NCI-H1930 (cell line): ENCODE data around the gene ITGAE.
"Not testable (repeated sequence)": the region's sequence is repeated elsewhere in the genome, so short reads cannot be mapped to it uniquely, and the experiment has no call there.

Experiments used
- DNase-seq, 2 experiments: peaks; one replicate each; lab custom pipeline; 2025; lab: John Stamatoyannopoulos, UW

ITGAE gene, protein sequence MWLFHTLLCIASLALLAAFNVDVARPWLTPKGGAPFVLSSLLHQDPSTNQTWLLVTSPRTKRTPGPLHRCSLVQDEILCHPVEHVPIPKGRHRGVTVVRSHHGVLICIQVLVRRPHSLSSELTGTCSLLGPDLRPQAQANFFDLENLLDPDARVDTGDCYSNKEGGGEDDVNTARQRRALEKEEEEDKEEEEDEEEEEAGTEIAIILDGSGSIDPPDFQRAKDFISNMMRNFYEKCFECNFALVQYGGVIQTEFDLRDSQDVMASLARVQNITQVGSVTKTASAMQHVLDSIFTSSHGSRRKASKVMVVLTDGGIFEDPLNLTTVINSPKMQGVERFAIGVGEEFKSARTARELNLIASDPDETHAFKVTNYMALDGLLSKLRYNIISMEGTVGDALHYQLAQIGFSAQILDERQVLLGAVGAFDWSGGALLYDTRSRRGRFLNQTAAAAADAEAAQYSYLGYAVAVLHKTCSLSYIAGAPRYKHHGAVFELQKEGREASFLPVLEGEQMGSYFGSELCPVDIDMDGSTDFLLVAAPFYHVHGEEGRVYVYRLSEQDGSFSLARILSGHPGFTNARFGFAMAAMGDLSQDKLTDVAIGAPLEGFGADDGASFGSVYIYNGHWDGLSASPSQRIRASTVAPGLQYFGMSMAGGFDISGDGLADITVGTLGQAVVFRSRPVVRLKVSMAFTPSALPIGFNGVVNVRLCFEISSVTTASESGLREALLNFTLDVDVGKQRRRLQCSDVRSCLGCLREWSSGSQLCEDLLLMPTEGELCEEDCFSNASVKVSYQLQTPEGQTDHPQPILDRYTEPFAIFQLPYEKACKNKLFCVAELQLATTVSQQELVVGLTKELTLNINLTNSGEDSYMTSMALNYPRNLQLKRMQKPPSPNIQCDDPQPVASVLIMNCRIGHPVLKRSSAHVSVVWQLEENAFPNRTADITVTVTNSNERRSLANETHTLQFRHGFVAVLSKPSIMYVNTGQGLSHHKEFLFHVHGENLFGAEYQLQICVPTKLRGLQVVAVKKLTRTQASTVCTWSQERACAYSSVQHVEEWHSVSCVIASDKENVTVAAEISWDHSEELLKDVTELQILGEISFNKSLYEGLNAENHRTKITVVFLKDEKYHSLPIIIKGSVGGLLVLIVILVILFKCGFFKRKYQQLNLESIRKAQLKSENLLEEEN

DNA sequence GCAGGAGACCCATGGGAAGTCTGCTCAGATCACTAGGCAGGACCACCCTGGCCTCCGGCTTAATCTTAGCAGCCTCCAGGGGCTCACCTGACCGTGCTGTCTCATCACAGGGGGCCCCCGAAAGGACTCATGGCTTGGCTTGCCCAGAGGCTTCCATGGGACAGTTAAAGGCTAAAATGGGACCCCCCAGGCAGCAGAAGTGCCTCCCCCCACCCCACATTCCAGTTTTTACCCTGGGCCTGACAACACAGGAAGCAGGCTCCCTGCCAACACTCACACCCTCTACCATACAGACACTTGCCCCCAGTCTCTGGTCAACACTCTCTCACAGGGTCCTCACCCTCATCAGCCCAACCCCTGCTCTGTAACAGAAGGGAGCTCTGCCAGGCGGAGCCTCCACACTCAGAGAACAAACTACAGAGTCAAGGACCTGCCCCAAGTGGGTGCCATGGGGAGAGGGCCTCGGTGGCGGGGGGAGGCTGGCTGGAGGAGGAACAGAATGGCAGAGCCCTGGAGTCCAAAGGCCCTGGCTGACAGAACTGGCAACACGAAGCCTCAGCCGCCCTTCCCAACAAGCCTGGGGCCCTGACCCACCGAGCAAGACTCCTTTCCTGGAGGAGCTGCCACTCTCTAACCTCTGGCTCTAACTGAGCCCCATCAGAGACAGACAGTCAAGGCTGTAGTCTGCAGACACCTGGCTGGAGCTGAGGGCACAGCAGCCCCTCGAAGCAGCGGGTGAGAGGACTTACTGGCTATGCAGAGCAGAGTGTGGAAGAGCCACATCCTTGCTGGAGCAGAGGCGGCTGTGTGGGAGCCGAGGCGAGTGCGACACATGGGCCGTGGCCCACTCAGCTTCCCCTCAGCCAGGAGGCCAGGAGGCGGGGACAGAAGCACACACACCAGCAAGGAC, at the start of gene ITGAE:
Gene ITGAE (minus strand): TSS at position 827 of the 910 bp plus-strand sequence. CDS start 44 bp downstream, at position 783.
- no peak for DNase-seq

DNA sequence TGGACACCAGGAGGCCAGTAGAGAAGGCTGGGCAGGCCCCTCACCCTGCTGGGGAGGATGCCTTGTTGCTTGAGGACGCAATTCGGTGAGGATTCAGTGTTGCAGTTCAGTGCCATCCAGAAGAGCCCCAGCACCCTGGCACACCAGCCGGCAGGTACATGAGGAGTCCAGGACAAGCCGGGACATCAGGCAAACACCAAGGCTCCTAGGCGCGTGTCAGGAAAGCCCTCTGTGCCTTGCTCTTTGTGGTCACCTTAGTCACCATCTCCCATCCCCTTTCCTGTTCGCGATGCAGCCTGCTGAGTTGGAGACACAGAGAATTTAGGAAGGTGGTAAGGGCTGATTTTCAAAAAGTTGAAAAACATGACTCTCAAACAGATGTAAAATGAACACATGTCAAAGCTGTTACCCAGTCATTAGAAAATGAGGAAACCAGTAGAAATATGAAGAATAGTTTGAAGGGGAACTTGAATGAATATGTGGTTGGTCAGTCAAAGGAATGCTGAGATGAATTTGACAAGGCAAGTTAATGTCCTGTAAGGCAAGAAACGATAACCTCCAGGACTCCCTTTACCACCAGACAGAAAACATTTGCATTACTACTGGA, 47.3 kb upstream of the ITGAE start:
- DNase-seq = no peak

DNA sequence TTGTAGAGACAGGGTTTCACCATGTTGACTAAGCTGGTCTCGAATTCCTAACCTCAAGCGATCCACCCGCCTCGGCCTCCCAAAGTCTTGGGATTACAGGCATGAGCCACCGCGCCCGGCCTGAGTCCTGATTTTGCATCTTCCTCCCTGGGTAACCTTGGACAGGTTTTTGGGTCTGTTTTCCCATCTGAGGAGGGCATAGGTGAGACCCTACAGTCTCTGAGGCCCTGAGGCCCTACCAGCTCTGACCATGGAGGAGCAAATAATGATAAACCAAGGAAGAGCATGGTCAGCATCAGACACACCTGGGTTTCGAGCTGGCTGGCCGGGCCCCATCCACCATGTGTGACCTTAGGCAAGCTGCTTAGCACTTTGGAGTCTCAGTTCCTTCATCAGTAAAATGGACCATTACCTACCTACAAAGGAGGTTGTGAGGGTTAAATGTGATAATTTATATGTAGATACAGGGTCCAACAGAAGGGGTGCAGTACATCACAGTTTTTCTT, 46.2 kb upstream of the ITGAE start:
- no peak for DNase-seq

DNA sequence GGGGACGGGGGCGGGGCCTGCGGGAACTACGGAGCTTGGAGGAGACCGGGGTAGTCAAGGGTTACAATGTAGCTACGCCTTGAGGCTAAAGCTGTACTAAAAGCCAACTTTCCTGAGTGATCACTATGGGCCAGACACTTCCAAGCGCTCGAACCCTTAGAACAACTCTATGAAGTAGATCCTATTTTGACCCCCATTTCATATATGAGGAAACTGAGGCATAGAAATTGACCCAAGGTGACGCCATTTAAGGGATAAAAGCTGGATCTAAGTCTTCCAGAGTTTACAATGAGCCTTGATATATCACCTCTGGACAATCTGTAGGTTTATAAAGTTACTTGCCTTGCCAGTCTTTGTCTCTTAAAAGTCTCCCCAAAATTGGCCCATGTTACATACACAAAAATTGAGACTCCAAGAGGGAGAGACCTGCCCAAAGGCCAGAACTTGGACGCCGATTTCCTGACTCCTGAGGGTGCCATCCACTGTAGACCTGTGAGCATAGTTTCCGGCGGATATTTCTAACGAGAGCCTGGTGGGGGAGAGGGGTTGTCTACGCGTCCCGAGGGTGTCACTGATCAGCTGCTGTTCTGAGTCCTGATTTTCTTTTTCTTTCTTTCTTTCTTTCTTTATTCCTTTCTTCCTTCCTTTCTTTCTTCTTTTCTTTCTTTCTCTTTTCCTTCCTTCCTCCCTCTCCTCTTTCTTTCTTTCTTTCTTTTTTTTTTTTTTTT, 45.6 kb upstream of the ITGAE start:
- DNase-seq = no peak

DNA sequence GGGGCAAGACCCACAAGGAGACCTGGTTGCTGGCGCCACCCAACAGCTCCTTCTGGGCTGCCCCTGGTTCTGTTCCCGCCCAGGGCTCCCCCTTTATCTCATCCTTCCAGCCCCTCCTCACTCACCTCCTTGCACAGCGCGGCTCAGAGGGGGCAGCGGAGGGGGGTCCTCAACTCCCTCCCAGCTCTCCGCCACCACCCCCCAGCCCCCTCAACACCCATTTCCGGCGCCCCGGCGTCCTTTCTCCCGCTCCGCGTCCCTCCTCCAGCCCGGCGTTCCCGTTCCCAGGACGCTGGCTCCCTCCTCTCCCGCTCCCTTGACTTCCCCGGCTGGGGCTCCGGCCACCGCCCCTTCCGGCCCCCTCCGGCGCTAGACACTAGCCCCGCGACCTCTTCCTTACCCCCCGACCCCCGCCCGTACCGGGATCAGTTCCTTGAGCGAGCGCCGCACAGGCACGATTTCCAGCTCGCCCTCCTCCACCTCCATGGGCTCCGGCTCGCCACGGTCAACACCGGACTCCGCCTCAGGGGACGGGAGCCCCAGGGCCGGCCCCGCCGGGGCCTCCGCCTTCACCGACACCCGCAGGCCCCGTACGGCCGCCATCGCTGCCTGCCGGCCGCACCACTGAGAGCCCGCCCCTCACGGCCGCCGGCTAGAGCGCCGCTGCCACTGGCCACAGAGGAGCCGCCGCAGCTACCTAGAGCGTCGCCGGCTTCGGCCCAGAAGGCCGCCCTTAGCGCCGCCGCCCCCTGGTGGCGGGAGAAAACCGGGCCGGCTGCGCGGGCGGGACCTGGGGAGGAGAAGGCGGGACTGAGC, 44.8 kb upstream of the ITGAE start, which contains the start of gene NCBP3:
Gene NCBP3 (minus strand): TSS at position 626 of the 816 bp plus-strand sequence. CDS start 23 bp downstream, at position 603.
- DNase-seq = peak; percentile 85 to 95

DNA sequence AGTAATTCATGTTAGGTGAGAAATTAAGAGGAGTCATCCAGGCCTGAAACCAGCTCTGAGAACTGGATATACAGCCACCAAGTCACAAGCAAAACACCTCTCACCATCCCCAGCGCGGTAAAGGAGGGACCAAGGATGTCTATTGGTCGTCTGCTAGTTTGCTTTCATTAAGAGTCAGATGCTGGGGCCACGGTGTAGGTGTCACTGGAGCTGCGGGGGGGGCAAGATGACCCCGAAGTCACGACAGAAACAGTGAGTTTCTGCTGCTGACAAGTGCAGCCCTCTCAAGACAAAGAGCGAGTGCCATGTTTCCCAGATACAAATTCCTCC, 44.3 kb upstream of the ITGAE start:
- no peak for DNase-seq

DNA sequence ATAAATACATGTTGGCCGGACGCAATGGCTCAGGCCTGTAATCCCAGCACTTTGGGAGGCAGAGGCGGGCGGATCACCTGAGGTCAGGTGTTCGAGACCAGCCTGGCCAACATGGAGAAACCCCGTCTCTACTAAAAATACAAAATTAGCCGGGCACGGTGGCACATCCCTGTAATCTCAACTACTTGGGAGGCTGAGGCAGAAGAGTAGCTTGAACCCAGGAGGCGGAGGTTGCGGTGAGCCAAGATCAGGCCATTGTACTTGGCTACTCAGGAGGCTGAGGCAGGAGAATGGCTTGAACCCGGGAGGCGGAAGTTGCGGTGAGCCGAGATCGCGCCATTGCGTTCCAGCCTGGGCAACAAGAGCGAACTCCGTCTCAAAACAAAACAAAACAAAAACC, 43.6 kb upstream of the ITGAE start:
- not testable (repeated sequence) for DNase-seq

DNA sequence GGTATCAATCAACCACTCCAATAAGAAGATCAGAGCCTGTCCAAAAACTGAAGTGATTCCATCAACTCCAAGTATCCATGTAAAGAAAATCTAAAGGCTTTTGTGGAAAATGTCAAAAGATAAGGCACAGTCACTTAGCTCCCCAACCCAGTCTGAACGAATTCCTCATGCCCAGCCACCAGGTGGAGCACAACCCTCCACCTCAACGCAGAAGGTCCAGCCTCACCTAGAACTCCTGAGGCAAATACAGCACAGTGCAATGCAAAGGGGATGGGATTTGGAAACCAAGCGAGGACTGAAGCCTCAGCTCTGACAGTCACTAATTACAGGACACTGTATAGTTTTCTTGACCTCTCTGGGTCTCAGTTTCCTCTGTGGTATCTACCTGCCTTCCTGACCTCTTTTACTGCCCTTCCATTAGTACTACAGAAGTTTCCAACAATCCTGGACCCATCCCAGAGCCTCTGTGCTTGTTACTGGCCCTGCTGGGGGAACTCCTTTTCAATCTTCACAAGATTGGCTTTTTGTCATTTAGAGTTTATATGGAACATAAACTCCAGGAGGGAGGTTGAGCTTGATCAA, 43.0 kb upstream of the ITGAE start:
- no peak for DNase-seq

DNA sequence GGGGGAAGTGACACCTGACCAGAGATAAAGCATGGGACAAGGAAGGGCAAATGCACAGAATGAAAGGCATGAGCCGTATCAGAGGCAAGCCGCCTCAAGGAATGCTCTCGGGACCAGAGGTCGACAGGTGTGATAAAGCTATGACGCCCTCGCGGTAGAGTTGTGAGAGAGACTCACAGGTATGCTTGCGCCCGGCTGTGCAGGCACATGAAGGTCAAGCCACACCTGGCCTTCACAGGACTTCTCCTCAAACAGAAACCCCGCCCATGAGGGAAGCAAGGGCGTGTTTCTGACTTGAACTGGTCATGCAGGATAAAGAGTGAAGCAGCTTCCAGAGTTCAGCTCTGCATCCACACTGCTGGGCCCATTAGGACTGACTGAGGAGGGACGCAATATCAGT, 37.2 kb upstream of the ITGAE start:
- DNase-seq = no peak

DNA sequence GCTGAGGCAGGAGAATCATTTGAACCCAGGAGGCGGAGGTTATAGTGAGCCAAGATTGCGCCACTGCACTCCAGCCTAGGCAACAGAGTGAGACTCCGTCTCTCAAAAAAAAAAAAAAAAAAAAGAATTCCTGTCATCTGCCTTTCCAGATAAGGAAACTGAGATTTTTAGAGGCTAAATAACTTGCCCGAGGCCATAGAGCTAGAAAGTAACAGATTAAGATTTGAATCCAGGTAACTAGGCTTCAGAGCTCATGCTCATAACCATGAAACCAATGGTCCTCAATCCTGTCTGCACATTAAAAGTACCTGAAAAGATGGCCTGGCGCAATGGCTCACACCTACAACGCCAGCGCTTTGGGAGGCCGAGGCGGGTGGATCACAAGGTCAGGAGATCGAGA, 35.6 kb upstream of the ITGAE start:
- DNase-seq = no peak

DNA sequence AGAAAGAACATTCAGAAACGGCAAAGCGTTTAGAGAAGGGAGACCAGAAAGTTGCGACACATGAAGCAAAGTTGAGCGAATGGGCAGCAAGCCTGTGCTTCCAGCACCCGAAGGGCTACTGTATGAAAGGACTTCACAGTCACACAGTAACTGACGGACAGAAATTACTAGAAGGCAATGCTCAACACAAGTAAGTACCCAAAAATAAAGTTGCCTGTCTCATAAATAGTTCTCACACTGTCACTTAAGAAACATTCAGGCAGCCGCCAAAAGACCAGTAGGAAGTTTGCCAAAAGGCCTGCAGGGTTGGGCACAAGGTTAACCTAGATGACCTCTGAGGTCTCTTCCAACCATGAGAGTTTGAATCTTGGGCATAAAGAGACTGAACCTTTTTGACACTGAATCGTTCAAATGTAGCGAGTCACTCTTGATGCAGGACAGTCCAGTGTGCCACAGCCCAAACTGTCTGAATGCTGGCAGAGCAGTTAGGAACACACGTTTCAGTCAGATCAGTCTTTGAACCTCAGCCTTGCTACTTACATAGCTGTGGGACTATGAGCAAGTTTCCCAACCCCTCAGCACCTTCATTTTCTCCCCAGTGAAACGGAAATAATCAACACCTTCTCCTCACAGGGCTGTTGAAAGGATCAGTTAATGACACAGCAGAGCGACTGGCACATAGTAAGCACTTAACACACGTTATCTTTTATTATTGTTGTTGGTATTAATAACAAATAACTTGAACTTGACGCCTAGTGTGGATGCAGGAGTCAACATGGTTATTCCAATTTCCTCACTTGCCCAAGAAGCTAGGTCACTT, 34.6 kb upstream of the ITGAE start:
- no peak for DNase-seq

DNA sequence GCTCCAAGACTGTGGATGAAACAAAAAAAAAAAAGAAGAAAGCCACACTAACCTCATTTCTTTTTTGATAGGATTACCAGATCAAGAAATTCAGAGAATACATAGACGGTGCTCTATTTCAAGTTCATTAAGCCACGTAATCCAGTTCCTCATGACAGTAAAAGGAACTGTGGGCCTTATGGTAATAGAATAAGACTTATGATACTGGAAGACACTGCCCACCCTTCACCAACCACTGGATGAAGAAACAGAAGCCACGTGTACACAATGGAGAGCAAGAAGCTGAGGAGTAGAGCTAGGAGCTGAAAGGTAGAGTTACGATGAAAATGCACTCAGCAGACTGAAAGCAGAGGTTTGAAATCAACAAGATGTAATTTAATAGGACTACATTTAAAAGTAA, 33.8 kb upstream of the ITGAE start:
- no peak for DNase-seq

DNA sequence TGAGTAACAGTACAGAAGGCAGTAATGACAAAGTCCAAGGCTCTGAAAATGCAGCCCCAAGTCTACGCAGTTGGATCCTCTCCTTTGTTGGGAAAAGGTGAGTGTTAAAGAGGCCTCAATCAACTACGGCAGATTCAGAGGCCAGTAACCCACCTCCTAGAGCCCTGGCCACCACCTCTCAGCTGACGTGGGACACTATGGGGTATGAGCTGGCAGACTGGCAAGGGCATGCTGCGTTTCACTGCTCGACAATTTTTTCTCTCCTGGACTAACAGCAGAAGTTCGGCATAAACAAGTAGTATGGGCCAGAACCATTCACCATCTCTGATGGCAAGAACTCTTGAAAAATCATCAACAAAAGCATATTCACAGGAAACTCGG, 27.9 kb upstream of the ITGAE start:
- DNase-seq = no peak

DNA sequence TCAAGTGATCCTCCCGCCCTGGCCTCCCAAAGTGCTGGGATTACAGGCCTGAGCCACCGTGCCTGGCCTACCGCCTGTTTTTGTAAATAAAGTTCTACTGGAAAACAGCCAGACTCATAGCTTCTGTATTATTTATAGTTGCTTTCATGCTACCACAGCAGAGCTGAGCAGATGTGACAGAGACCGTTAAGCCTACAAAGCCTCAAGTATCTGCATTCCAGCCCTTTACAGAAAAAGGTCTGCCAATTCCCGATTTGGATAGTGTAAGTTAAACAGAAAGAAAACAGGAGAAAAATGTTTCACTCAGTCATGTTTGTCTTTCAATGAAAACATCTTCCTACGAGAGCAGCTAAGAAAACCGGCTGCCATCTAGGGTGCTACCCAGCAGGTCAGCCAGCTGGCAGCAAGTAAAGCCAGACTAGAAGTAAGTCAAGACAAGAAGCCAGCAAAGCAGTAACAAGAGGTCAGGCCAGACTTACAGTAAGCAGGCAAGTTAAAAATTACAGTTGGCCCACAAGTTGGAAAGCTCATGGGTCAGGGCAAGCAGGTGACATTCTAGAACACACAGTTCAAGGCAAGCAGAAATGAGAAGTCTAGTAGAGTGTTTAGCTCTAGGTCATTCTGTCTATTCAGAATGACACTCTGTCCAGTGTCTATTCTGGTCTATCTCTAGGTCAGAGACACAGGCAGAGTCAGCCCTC, 27.3 kb upstream of the ITGAE start:
- DNase-seq = no peak

DNA sequence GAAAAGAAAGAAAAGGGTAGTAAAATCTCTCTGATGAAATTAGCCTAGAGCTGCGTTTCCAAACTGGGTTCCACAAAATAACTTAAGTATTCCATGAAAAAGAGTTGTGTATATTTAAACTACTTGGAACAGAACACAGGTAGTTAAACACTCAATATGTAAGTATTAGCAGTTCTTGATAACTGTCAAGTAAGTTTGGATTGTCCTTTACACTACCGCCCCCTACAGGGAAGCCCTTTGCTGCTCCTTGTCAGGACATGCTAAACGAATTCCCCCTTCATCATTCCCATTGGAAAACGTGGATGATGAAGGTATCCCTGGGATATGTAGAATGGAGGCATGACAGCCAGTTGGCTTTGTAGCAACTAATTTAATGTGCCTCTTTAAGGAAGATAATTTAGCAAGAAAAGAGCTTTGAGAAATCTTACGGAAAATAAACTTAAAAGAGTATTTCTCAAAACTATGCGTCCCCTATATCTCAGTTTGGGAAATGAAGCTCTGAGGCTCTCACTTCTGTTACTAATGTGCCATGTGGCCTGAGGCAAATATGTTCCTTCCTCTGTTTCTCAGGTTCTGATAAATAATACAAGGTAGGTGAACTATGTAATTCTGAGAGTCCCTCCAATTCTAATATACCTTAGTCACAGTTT, 26.3 kb upstream of the ITGAE start:
- DNase-seq = peak in 1 of 2 experiments; percentile 39

DNA sequence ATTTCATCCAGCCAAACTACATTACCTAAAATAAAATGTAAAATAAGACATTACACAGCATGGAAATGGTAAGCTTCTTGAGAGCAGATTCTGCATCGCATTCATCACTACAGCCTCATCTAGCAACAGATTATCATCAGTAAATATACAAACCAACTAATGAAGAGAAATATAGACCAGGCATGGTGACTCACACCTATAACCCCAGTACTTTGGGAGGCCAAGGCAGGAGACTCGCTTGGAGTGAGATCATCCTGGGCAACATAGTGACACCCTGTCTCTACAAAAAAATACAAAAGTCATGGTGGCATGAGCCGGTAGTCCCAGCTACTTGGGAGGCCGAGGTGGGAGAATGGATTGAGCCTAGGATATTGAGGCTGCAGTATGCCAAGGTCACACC, 25.2 kb upstream of the ITGAE start:
- no peak for DNase-seq

DNA sequence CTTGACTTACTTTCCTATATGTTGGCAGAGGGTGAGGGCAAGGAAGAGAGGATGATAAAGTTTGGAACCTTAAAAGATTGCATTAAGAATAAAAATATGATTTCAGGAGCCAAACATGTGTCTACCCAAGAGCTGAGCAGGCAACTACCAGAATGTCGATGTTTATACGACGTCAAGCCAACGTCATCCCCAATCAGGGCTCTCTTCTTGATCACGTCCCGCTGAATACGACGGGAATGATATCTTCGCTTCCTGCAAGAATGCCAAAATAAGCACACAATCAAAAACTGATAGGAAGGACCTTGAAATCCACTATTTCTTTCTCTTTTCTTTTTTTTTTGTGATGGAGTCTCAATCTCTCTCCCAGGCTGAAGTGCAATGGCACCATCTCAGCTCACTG, 20.1 kb upstream of the ITGAE start:
- no peak for DNase-seq
